Central memory CD4-positive, alpha-beta T cell (primary cell): ENCODE results near the gene FAM174B.
"Not testable (repeated sequence)": the region's sequence is repeated elsewhere in the genome, so short reads cannot be mapped to it uniquely, and the experiment has no call there.

Experiments
- DNase-seq: peaks from one replicate; pipeline ENCODE4 v3.0.0; 2022

FAM174B gene

GRCh38 chr15:92617549-92618520 lies 37.7 kb downstream of the FAM174B start:
- DNase-seq: no peak

- no peak for DNase-seq
Measured at GRCh38 chr15:92616621-92617548, 38.7 kb downstream of the FAM174B start.

- no peak for DNase-seq
Measured at GRCh38 chr15:92614791-92615785, 40.5 kb downstream of the FAM174B start.

DNA sequence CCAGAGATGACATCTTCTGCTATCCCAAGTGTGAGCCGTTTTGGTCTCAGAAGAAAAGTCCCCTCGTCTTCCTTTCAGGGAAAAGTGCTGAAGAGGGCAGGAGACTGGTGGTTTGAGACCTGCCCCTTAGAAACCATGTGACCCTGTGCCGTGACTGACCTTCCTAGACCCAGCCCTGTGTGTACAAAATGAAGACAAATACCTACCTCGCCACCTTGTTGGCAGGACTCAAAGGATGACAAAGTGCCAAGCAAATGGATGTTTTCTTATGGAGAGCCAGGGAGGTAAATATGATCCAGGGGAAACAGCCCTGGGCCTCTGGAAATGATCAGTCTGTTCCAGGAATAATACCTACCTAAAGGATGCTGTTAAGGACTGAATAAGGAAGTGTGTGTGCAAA lies 41.3 kb downstream of the FAM174B start:
- no peak for DNase-seq

- DNase-seq: no peak
Measured at GRCh38 chr15:92613841-92614240, 41.7 kb downstream of the FAM174B start.

GRCh38 chr15:92612891-92613290 lies 42.7 kb downstream of the FAM174B start:
- DNase-seq: no peak

GRCh38 chr15:92611995-92612745 lies 43.4 kb downstream of the FAM174B start:
- no peak for DNase-seq

DNA sequence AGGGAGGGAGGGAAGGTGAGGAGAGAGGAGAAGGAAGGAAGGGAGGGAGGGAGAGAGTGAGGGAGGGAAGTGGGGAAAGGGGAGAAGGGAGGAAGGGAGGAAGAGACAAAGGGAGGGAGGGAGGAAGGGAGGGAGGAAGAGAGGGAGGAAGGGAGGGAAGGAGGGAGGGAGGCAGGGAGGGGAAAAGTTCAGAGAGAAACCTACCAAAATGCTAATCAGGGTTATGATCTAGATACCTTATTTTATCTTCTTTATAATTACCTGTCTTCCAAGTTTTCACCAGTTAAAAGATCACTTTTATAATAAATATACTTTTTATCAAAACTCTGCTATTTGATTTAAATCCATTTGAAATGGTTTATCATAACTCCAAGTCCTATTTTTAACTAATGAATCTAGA lies 44.4 kb downstream of the FAM174B start:
- no peak for DNase-seq

DNA sequence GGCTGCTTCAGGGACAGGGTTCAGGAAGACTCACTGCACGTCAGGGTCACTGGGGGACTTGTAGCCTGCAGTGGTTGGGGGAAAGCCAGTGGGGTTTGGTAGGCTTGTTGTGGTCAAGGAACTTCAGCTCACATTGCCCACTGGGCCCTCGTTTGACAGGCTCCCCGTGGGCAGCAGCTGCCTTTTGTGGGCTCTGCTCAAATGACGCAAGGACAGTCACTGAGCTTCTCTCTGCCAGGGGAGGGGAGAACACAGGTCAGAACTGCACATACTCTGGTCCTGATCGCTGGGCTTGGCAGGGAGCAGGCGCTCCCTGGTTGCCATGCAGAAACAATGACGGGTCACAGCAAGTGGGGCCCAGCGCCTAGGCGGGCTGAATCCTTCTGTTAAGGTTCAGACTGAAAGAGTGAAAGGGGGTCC lies 45.5 kb downstream of the FAM174B start:
- no peak for DNase-seq

- no peak for DNase-seq
Measured at GRCh38 chr15:92608866-92609700, 46.5 kb downstream of the FAM174B start.

GRCh38 chr15:92606836-92607150 lies 48.8 kb downstream of the FAM174B start:
- DNase-seq: not testable (repeated sequence)

DNA sequence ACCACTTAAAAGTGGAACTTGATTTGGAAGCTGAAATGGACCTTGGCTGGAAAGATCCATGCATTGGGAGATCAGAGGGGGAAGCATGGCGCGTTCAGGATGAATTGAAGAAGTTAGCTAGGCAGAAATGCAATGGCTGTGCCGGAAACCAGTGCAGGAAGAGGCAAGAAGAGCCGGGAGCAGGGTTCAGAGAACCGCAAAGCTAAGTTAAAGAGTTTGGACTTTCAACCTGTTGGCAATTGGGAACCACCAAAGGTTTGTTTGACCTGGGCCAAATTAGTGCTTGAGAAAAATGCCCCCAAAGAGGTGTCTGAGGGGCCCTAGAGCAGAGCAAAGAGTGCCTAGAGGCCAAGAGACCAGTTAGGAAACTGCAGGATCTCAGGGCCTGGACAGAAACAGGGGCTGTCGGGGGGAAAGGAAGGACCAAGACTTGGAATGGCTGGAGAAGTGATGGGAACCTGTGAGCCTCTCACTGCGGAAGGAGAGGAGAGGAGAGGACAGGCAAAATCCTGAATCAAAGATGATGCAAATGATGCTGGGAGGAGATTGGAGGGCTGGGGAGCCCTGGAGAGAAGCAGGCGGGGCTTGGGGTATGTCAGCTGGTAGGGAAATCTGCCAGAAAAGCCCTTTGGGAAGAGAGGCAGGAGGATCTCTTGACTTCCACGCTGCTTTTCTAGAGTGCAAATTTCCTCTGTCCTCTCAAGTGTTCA lies 49.3 kb downstream of the FAM174B start:
- DNase-seq: no peak

DNA sequence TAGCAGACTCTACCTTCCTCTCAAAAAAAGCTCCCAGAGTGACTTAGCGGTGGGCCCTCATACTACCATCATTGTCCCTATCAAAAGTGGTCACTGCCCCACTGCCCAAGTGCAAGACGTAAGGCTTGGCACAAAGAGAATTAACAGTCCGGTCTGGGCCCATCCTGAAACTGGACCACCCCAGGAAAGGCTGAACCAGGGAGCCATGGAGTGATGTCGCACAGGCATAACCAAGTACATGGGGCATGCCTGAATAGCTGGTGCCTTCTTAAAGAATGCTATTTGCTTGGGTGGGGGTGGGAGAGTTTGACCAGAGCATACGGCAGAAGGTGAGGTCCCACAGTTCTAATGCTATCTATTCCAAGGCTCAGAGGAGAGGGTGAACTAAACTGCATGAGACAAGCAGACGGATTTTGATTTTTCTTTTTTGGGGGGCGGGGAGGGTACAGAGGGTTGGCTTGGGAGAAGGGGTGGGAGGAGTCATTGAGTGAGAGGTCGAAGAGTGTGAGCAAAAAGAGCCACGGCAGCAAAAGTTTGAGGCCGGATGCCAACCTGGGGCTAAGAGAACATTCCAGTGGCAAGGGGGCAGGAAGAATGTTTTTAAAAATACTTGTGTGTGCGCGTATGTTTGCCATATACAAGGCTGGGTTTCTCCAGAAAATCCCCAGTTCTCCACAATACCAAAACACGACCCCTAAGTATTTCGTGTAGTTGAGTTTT lies 50.2 kb downstream of the FAM174B start:
- DNase-seq: no peak

GRCh38 chr15:92603743-92604470 lies 51.7 kb downstream of the FAM174B start:
- no peak for DNase-seq

DNA sequence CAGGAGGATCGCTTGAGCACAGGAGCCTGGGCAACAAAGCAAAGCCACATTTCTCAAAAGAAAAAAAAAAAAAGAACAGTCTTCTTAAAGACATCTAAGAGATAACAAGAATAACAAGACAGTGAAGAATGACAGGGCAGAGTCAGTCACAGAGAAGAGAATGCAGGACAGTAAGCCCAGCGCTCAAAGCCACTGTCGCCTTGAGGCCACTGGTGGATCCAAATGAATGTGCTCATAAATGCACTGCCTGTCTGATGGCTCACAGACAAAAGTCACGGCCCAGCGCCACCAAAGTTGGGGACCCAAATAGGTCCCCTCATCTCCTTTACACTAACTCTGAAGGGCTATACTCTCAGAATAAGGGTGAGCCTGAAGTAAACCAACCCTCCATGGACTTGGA lies 52.3 kb downstream of the FAM174B start:
- no peak for DNase-seq

DNA sequence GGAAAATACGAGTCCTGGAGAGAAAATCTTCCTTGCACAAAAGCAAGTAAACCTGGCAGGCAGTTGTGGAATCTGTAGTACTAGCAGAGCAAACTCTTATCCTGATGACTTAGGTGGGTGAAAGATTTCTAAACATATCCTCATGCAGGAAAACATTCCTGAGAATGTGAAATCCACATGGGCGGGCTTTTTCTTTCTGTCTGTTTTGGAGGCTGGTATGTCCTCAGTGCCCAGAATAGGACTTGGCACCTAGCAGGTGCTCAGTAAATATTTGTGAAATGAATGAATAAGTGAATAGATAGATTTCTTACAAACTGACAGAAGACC lies 53.3 kb downstream of the FAM174B start:
- no peak for DNase-seq

DNA sequence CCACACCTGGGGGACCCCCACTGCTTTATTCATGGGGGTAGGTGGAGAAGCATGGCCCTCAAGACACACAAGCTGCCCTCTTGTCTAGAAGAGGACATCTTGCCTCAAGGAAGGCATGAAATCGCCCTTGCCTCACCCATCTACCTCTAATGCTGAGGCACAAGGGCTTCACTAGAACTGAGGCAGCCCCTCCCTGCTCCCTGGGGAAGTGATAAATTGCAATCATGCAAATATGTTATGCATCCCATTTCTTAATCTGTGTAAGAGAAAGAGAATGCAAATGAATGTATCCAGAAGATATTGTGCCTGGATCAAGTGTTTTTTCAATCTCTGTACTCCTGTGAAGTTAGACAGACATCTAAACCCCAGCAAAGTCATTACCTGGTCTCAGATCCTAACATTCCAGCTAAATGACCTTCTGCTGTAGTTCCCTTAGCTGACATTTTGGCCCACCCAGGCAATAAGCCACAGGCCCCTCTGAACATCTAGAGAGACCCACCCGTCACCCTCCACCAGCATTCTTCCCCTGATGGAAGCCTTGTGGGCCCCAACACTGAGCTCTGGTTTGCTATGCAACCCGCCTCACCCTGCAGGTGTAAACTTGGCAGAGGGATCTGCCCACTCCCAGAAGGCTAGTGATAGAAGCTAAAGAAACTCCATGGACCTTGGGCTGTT lies 53.8 kb downstream of the FAM174B start:
- DNase-seq: no peak

- DNase-seq: no peak
Measured at GRCh38 chr15:92600856-92601255, 54.7 kb downstream of the FAM174B start.
